ENCODE results near the gene ZEB1. TPM values are rescaled to one million over a fixed set of nuclear protein-coding genes. Genes with fewer than 3 reads are reported as not detected.
"Not testable (repeated sequence)": the region's sequence is repeated elsewhere in the genome, so short reads cannot be mapped to it uniquely, and the experiment has no call there.

ZEB1 gene
- total RNA-seq, 1 donor from 2014 or later = 75.5 TPM

DNA sequence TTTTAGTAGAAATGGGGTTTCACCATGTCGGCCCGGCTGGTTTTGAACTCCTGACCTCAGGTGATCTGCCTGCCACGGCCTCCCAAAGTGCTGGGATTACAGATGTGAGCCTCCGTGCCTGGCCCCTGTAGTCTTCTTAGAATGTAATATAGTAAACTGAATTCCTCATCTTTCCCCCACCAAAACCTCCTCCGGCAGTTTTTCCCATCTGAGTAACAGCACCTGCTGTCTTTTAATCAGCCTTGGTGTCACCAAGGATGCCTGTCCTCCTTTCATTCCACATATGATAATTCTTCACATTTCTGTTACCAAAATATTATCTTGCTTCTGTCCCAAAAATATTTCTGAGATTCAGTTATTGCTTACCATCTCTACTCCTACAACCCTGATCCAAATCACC lies 80.2 kb downstream of the ZEB1 start:
- ATAC-seq (no peak), DNase-seq (ENCODE audit: missing footprints) (no peak)
- intact Hi-C loops (cut with DNase I) = loop anchor here (10.0 kb wide), 1 partner anchor 54 kb away; no protein-coding TSS in a partner anchor

DNA sequence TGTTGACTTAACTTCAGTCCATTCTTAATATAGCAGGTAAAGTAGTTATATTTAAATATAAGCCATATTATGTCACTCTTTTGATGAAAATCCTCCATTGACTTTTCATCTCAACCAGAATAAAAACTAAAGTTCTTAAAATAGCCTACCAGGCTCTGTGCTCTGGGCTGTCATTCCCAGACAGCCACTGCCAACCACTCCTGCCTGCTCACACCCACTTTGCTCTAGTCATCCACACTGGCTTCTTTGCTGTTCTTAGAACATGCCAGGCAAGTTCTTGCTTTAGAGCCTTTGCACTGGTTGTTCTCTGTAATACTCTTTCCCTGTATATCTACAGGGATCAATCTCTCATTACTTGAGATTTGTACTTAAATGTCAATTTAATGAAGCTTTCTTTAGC lies 80.6 kb downstream of the ZEB1 start:
- ATAC-seq (peak; percentile 94), DNase-seq (ENCODE audit: missing footprints) (no peak)
- intact Hi-C loops (cut with DNase I) = loop anchor here (10.0 kb wide), 1 partner anchor 55 kb away; no protein-coding TSS in a partner anchor

DNA sequence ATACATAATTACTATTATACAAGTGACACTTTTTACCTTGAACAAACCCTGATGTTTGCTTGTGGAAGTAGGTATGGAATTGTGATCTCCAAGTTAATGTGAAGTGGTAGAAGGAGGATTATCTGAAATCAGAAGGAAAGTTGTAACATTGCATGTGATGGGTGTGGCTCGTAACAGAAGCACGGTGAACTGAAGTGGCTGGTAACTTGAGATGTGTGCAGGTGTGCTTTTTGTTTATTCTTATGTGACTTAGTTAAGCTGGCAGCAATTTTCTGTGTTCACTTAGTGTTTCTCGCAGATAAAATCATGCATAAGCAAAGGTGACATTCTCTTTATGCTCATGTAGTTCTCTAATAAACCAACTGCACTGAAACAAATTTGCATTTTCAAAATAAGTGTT lies 82.3 kb downstream of the ZEB1 start:
- ATAC-seq (no peak), DNase-seq (ENCODE audit: missing footprints) (no peak)
- intact Hi-C loops (cut with DNase I) = no loop called here

DNA sequence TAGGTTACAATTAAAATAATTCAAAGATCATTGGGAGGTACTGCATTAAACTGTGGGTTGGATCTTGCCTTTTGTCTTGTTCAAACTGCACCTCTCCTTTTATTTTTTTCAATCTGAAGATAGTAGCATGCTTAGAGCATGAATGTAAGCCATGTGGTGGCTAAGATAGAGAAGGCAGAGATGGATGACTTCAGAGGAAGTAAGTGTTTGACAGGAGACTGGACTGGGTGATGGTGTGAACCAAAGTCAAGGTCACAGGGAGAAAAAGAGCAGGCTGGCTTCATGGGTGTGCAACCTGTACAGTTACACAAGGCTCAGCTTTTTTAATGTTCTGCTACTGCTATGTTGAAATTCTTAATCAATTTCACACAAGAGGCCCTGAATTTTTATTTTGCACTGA lies 85.6 kb downstream of the ZEB1 start:
- ATAC-seq = peak; percentile 93
- DNase-seq (ENCODE audit: missing footprints) = no peak
- intact Hi-C loops (cut with DNase I) = no loop called here

DNA sequence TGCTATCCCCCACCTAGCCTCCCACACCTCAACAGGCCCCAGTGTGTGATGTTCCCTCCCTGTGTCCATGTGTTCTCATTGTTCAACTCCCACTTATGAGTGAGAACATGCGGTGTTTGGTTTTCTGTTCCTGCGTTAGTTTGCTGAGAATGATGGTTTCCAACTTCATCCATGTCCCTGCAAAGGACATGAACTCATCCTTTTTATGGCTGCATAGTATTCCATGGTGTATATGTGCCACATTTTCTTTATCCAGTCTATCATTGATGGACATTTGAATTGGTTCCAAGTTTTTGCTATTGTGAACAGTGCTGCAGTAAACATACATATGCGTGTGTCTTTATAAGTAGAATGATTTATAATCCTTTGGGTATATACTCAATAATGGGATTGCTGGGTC lies 86.8 kb downstream of the ZEB1 start:
- DNase-seq (ENCODE audit: missing footprints); ATAC-seq; intact Hi-C loops (cut with DNase I): not testable (repeated sequence)

DNA sequence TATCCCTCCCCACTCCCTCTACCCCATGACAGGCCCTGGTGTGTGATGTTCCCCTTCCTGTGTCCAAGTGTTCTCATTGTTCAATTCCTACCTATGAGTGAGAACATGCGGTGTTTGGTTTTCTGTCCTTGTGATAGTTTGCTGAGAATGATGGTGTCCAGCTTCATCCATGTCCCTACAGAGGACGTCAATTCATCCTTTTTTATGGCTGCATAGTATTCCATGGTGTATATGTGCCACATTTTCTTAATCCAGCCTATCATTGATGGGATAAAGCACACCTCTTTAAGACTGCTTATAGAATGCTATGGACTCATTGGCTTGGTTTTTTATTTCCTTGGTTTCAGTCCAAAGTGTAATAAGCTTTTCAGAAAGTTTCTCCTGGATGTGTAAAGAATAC lies 93.4 kb downstream of the ZEB1 start:
- ATAC-seq; DNase-seq (ENCODE audit: missing footprints); intact Hi-C loops (cut with DNase I): not testable (repeated sequence)

DNA sequence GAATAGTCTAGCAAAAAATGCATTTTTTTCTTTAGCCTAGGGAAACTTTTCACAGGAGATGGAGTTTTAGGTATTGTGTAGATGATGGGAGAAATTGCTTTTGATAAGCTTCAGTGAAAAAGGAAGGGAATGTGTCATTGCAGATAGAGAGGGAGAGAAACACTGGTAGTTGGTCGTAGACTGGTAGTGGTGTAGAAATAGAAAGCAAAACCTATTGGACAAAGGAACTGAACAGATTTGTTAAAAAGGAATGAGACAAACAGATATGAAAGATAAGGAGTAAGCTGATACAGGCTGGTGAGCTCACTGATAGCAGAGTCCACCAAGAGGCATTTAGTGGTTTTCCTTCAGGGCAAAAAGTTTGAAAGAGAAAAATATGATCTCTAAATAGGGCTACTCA lies 94.3 kb downstream of the ZEB1 start:
- intact Hi-C loops (cut with DNase I) = no loop called here
- no peak for DNase-seq (ENCODE audit: missing footprints)
- no peak for ATAC-seq

DNA sequence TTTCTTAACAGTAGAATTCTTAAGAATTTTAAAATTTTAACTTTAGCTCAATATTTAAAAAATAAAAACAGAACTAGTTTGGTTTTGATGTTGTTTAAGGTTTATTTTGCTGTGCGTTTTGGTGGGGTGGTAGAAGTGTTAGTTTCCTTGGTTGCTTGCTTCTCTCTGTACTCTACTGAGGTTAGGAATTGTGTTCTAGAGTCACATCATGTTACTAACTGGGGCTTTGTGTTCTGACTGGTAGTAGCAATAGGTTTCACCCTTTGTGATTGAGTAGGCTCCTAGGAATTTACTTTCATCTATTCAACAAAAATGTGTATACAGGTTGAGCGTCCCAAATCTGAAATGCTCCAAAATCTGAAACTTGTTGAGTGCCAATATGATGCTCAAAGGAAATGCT lies 99.5 kb downstream of the ZEB1 start:
- intact Hi-C loops (cut with DNase I) = no loop called here
- DNase-seq (ENCODE audit: missing footprints) = no peak
- no peak for ATAC-seq

DNA sequence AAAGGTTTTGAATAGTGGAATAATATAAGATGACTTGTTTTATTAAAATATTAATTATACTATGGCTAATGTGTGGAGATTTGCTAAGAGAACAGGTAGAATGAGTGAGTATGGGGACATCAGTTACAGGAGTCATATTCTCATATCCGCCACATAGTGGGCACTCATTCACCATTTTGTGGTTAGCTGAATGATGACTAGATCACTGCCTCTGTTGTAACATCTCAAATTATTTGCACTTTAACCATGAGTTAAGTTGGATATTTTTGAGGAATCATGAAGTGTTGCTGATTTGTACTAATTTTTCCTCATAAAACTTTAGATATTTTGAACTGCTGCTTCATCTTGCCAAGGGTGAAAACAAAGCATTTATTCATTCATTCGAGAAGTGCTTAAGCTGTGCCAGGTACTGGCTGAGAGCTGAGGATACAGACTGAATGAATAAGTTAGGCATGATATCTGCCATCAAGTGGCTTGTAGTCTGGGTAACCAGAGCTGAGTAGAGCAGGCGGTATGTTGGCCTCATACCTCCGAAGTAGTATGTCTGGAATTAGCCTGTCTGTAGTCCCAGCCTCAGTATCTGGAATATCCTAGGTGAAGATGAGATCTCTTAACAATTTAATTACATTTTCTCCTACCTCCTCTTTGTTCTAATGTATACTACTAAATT lies 100.5 kb downstream of the ZEB1 start:
- peak; percentile 93 for ATAC-seq
- no peak for DNase-seq (ENCODE audit: missing footprints)

DNA sequence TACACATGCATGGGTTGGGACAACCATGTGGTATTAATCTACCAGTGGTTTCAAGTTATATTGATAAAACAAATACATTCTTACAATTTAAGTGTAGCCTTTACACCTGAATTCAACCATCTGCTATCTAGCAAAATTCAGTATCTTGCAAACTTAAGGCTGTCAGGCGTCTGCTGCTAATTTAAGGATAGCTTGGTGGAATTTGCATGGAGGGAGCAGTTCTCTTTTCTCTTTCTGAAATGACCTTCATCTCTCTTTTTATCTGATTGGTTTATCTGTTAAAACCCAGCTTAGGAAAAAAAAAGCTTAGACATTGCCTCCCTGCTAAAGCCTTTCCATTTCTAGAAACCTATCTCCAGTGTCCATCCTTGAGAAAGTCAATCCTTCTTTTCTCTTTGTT lies 102.3 kb downstream of the ZEB1 start:
- intact Hi-C loops (cut with DNase I) = loop anchor here (10.0 kb wide), 1 partner anchor 387 kb away; the partner anchor contains the start of gene ZNF438
- ATAC-seq (no peak), DNase-seq (ENCODE audit: missing footprints) (no peak)

More for the DNA sequence above, 100.5 kb downstream of the ZEB1 start:
- intact Hi-C loops (cut with DNase I) = loop anchor here (10.0 kb wide), 1 partner anchor 385 kb away; the partner anchor contains the start of gene ZNF438

DNA sequence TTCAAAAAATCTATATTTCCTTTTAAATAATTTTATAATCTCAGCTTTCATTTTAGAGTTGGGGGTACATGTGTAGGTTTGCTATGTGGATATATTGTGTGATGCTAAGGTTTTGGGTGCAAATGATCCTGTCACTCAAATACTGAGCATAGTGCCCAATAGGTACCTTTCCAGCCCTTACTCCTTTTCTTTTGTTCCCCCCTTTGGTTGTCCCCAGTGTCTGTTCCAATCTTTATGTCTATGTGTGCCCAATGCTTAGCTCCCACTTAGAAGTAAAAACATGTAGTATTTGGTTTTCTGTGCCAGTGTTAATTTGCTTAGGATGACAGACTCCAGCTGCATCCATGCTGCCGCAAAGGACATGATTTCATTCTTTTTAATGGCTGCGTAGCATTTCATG lies 103.6 kb downstream of the ZEB1 start:
- DNase-seq (ENCODE audit: missing footprints) (no peak), ATAC-seq (no peak)
- intact Hi-C loops (cut with DNase I) = loop anchor here (10.0 kb wide), 1 partner anchor 388 kb away; the partner anchor contains the start of gene ZNF438

DNA sequence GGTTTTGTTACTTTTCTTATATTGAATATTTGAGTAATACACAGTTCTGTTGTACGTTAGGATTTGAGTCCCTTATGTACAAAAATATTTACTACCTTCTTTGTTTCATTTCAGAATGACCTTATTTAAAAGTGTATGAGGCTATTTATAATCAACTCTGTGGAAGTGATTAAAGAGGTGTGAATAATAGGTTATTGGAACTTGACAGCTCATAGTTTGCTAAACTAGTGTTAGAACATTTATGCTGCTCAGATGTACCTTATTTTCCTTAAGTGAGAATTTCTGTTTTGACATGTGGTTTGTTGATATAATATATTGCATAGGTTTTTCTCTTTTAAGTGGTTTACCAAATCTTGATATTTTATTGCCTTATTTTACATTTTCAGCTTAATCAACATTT lies 105.5 kb downstream of the ZEB1 start:
- no peak for ATAC-seq
- intact Hi-C loops (cut with DNase I) = loop anchor here (10.0 kb wide), 1 partner anchor 390 kb away; the partner anchor contains the start of gene ZNF438

DNA sequence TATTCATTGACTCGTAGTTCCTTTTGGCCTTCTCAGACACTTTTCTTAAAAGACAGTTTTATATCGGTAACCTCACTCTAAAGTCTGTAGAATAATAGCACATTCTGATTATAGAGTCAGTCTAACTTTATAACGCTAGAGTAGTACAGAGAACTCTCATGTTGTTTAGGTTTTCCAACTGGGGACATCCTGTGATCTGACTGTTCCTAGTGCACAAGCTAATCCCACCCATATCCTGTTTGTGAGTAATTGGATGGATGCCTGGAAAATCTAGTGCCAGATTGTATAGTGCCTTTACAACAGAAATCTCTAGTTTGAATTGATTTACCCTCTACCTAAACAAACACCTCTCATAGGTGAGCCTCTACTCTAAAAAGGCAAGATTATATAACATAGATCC lies 107.4 kb downstream of the ZEB1 start:
- DNase-seq (ENCODE audit: missing footprints) = no peak
- peak; percentile 61 for ATAC-seq
- intact Hi-C loops (cut with DNase I) = loop anchor here (10.0 kb wide), 1 partner anchor 392 kb away; the partner anchor contains the start of gene ZNF438

More for the DNA sequence above, 105.5 kb downstream of the ZEB1 start:
- no peak for DNase-seq (ENCODE audit: missing footprints)

DNA sequence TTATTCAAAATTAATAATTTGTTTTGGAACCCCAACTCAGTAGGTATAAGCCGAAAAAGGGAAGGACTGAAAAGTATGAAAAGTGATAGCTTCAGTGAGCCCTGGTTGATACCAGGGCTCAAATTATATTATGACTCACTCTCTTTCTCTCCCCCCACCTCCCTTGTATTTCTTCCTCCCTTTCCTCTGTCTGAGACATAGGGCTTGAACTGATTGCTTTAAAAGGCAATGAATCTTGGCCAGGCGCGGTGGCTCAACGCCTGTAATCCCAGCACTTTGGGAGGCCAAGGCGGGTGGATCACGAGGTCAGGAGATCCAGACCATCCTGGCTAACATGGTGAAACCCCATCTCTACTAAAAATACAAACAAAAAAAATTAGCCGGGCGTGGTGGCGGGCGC lies 108.3 kb downstream of the ZEB1 start:
- DNase-seq (ENCODE audit: missing footprints); ATAC-seq: not testable (repeated sequence)
- intact Hi-C loops (cut with DNase I) = loop anchor here (10.0 kb wide), 1 partner anchor 393 kb away; the partner anchor contains the start of gene ZNF438

DNA sequence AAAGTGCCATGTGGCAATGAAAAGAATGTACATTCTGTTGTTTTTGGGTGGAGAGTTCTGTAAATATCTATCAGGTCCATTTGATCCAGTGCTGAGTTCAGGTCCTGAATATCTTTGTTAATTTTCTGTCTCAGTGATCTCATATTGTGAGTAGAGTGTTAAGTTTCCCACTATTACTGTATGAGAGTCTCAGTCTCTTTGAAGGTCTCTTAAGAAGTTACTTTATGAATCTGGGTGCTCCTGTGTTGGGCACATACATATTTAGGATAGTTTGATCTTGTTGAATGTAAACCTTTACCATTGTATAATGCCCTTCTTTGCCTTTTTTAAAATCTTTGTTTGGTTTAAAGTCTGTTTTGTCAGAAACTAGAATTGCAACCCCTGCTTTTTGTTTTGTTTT lies 109.5 kb downstream of the ZEB1 start:
- ATAC-seq; DNase-seq (ENCODE audit: missing footprints): not testable (repeated sequence)
- intact Hi-C loops (cut with DNase I) = loop anchor here (10.0 kb wide), 1 partner anchor 394 kb away; the partner anchor contains the start of gene ZNF438

DNA sequence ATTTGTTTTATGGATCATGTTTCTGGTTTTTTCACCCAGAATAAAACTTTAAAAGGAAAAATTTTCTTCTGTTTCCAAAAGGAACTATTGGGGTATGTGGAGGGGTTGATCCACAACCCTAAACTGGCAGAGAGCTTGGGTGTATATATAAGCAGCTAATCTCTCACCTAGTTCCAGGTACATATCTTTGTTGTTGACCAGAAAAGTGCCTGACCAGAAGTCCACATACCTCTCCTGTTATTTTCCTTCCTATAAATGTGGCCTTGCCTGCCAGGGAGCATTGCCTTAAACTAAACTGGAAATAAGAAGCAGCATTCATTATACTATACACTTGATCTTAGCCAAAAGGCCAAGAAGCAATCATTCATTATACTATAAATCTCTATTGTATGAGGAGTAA lies 112.0 kb downstream of the ZEB1 start:
- no peak for DNase-seq (ENCODE audit: missing footprints)
- intact Hi-C loops (cut with DNase I) = no loop called here
- no peak for ATAC-seq

DNA sequence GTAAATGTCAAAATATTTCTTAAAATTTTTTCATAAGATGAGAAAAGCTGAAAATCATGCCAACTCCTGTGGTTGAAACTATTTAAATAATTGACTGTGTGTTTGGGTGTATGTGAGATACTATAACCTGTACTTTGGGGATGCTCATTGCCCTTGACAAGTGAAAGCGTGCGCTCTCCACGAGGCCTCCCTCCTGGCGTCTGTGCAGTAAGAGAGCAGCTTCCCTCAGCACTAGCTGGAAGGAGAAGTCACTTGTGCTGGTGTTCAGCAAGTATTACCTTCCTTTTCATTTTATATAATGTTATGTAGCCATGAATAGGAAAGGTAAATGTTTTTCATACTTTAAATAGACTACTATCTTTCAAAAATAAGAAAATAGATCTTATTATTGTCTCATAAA lies 118.9 kb downstream of the ZEB1 start:
- ATAC-seq (no peak), DNase-seq (ENCODE audit: missing footprints) (no peak)
- intact Hi-C loops (cut with DNase I) = no loop called here

DNA sequence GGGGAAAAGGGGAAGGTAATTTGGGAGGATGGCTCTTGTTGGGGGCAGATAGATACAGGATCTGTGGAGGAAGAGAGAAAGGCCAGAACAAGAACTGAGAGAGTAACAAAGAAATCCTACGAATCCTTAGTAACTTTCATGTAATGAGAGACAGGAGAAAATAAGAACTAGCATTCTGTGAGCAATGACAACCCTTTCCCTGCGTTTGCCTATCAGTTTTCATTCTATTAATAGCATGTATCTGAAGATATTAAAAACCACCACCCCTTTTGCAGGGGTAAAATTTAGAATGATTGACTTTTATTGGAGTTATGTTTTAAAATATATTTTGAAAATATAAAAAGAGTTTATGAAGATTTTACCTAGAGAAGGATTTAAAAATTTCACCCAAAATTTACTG lies 132.8 kb downstream of the ZEB1 start:
- no peak for DNase-seq (ENCODE audit: missing footprints)
- intact Hi-C loops (cut with DNase I) = no loop called here

DNA sequence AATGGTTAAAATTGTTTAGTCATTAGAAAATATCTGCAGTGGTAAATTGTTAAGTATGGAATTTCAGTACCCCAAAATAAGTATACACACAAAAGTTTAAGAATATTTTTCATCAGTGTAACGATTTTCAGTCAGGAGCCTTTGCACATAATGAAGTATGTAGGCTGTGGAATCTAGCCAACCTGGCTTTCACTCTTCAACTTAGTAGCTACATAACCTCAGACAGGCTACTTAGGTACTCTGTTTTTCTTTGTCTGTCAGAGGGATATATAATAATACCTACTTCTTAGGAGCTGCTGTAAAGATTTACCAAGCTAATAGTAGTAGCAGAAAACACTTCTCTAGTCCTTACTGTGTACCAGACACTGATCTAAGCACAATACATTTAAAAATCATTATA lies 137.5 kb downstream of the ZEB1 start:
- DNase-seq (ENCODE audit: missing footprints) = no peak
- no peak for ATAC-seq
- intact Hi-C loops (cut with DNase I) = no loop called here

More for the DNA sequence above, 132.8 kb downstream of the ZEB1 start:
- ATAC-seq = no peak

DNA sequence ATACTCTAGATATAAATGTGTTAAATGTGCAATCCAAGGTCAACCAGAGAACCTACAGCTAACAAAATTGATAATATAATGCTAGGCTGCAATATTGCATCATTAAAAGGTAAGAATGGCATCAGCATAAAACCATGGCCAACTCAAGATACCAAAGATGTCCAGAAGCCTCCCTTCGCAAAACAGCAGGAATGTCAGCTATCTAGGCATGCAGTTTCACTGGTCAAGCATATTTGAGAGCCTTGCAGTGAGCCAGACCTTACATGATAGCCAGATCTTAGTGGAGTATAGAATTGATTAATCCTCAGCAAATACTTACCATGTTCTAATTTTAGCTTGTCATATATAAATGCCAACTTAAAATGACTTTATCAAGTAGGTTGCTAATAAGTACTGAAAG lies 138.8 kb downstream of the ZEB1 start:
- intact Hi-C loops (cut with DNase I) = no loop called here
- ATAC-seq (no peak), DNase-seq (ENCODE audit: missing footprints) (no peak)

Measured in Right ventricle myocardium inferior (tissue), 1 donor.